Measurements from ENCODE around the gene SYNJ2. TPM values are rescaled to one million over a fixed set of nuclear protein-coding genes. Genes with fewer than 3 reads are reported as not detected.
A peak's percentile ranks its signal among the peaks of the same experiment; 100 is the strongest.

The SYNJ2 gene
- total and polyA plus RNA-seq, 2 of the 4 experiments (the other 2 are of a cell fraction): 40.8 to 45.2 TPM

- Histone ChIP-seq H2BK120ac (ENCODE audit: low read depth, low read length) (peak overlapping the region; percentile 92), H3K14ac (replicated peaks; ENCODE audit: low read depth, low read length) (peak overlapping the region; percentile 80), H2AK5ac (ENCODE audit: low read depth, low read length) (peak overlapping the region; percentile 97), H3K56ac (ENCODE audit: extremely low read depth, insufficient read depth, low read length) (peak overlapping the region; percentile 53), H3K9me3 (ENCODE audit: control insufficient read depth, insufficient read depth, low read length) (no peaks in the 10 kb centered on the region), H4K5ac (ENCODE audit: low read depth, low read length) (peak overlapping the region; percentile 85), H4K8ac (ENCODE audit: low read depth in 2 of 2, low read length in 2 of 2) (peak overlapping the region; percentile 39 to 75), H2BK20ac (ENCODE audit: low read depth, low read length) (peak overlapping the region; percentile 89), H4K20me1 (ENCODE audit: insufficient read depth, low read length) (no peaks in the 10 kb centered on the region), H3K9ac (ENCODE audit: low read depth, low read length) (no peak overlapping the region; the same call in 1 of the 2 replicates), H2AFZ (replicated peaks; ENCODE audit: low read length, poor library complexity) (peak overlapping the region; percentile 57), H2BK5ac (ENCODE audit: low read depth, low read length, poor library complexity, severe bottlenecking) (peak overlapping the region; percentile 89), H3K9me1 (ENCODE audit: insufficient read depth, low read length) (peaks cover 41% of the 10 kb centered on the region), H3K27ac (ENCODE audit: insufficient read depth, low read length) (peak overlapping the region; percentile 74), H3K36me3 (ENCODE audit: control insufficient read depth, insufficient read depth, low read length) (peaks cover 43% of the 10 kb centered on the region), H3K4ac (ENCODE audit: low read depth, low read length) (peak overlapping the region; percentile 94), H3K79me1 (ENCODE audit: low read depth in 1 of 2, low read length in 2 of 2) (peaks cover 29 to 68% of the 10 kb centered on the region in 2 experiments), H3K4me1 (ENCODE audit: control insufficient read depth, insufficient read depth, low read length) (peaks cover 35% of the 10 kb centered on the region), H3K23ac (ENCODE audit: low read depth, low read length) (peak overlapping the region; percentile 54), H3K18ac (ENCODE audit: low read depth, low read length) (peak overlapping the region; percentile 63), H4K91ac (ENCODE audit: insufficient read depth, low read depth, low read length) (peak overlapping the region; percentile 90), H2AK9ac (replicated peaks; ENCODE audit: low read depth, low read length, poor library complexity) (peak overlapping the region; percentile 6), H3K4me2 (ENCODE audit: low read depth, low read length) (no peak overlapping the region), H3K27me3 (ENCODE audit: control insufficient read depth, insufficient read depth, low read length) (no peaks in the 10 kb centered on the region), H3K4me3 (ENCODE audit: insufficient read depth, low read depth, low read length) (no peak overlapping the region), H2BK15ac (ENCODE audit: low read depth, low read length) (peak overlapping the region; percentile 96; the same call in 2 of the 3 replicates)
- DNase-seq (peak; percentile 94), ATAC-seq (ENCODE audit: low read depth) (peak; percentile 79)
- no TSS peak for BruUV-seq (replicated peaks)
- ChIA-PET POLR2A (ENCODE audit: unreplicated experiment) (interaction anchor here (0.6 kb wide), 1 partner anchor 225 kb away, joined by 4 read pairs; no protein-coding TSS in a partner anchor), CTCF (interaction anchor here (0.5 to 0.6 kb wide), 3 partner anchors 11 to 220 kb away, joined by 3 to 6 read pairs (median 3); no protein-coding TSS in a partner anchor)
- intact Hi-C loops (cut with micrococcal nuclease): loop anchor here (10.0 kb wide), 1 partner anchor 746 kb away; no protein-coding TSS in a partner anchor
- WGBS, 2 experiments (ENCODE audit: extremely low coverage in 2 of 2, insufficient read length in 1 of 2): no CpG with 5 or more reads among the region's 11 CpGs
- in situ Hi-C loops (cut with MboI; ENCODE audit: low sequenced_read_pairs): no loop called here
- dilution Hi-C loops (cut with HindIII; ENCODE audit: low sequenced_read_pairs, unreplicated experiment): no loop called here
- TF ChIP-seq NFE2L2 (IDR thresholded peaks at IDR 0.05; ENCODE audit: low read depth, low read length) (no peak), POLR2A (IDR thresholded peaks at IDR 0.05; ENCODE audit: low read depth, low read length) (0 out of 2 replicates have a peak, but pooled peaks have one; percentile 66), RAD21 (IDR thresholded peaks at IDR 0.05; ENCODE audit: low read length) (peak; percentile 15; the same call in 1 of the 2 replicates), CEBPB (IDR thresholded peaks at IDR 0.05; ENCODE audit: low read depth, low read length) (peak; percentile 39; the same call in 1 of the 2 replicates), MAFK (IDR thresholded peaks at IDR 0.05; ENCODE audit: low read depth, low read length) (no peak), RFX5 (IDR thresholded peaks at IDR 0.05; ENCODE audit: low read depth, low read length) (no peak), FOS (IDR thresholded peaks at IDR 0.05; ENCODE audit: low read depth, low read length) (peak; percentile 17; the same call in 1 of the 2 replicates), MAZ (IDR thresholded peaks at IDR 0.05; ENCODE audit: borderline replicate concordance, low read depth, low read length) (no peak), CTCF (conservative IDR thresholded peaks at IDR 0.05; ENCODE audit: low read depth, low read length) (no peak), ELK1 (IDR thresholded peaks at IDR 0.05; ENCODE audit: borderline replicate concordance, low read depth, low read length) (no peak), BHLHE40 (IDR thresholded peaks at IDR 0.05; ENCODE audit: low read depth, low read length) (peak; percentile 15; the same call in 1 of the 2 replicates), RCOR1 (IDR thresholded peaks at IDR 0.05; ENCODE audit: insufficient replicate concordance, low read length) (no peak), CHD1 (IDR thresholded peaks at IDR 0.05; ENCODE audit: low read depth, low read length) (0 out of 2 replicates have a peak, but pooled peaks have one; percentile 8), SMC3 (IDR thresholded peaks at IDR 0.05; ENCODE audit: low read depth, low read length) (no peak)
Observed at GRCh38 chr6:158060455-158061360, 79.0 kb downstream of the SYNJ2 start.
